GM11168 (cell line): ENCODE results near the gene MSH2.
"Not testable (repeated sequence)": the region's sequence is repeated elsewhere in the genome, so short reads cannot be mapped to it uniquely, and the experiment has no call there.

Source experiments
- in situ Hi-C: fragments of 300-500 bp; cut with MboI; formaldehyde crosslinking; loops from one replicate; pipeline ENCODE4 v1.12.0; 2022; ENCODE audit warnings: low sequenced_read_pairs; ENCODE audit not compliant: unreplicated experiment

The MSH2 gene

GRCh38 chr2:47402805-47403608, at the start of gene MSH2:
TSS of gene MSH2 (plus strand) at chr2:47403156. CDS start at chr2:47403192, 36 bp downstream.
- in situ Hi-C loops, result no loop called here

GRCh38 chr2:47354013-47354847, 48.7 kb upstream of the MSH2 start:
- in situ Hi-C loops, result no loop called here

- in situ Hi-C loops, result no loop called here
These were observed 48.1 kb upstream of the MSH2 start for GRCh38 chr2:47354848-47355204.

GRCh38 chr2:47357483-47357882, 45.5 kb upstream of the MSH2 start:
- in situ Hi-C loops, result no loop called here

GRCh38 chr2:47359375-47359868, 43.5 kb upstream of the MSH2 start:
- in situ Hi-C loops, result no loop called here

- in situ Hi-C loops, result no loop called here
These were observed 42.7 kb upstream of the MSH2 start for GRCh38 chr2:47360283-47360682.

GRCh38 chr2:47360927-47361326, 42.0 kb upstream of the MSH2 start:
- in situ Hi-C loops, result no loop called here

- in situ Hi-C loops, result not testable (repeated sequence)
These were observed 41.3 kb upstream of the MSH2 start for GRCh38 chr2:47361505-47362229.

- in situ Hi-C loops, result no loop called here
These were observed 29.2 kb upstream of the MSH2 start for GRCh38 chr2:47373747-47374146.

- in situ Hi-C loops, result no loop called here
These were observed 27.6 kb upstream of the MSH2 start for GRCh38 chr2:47375307-47375706.

GRCh38 chr2:47379384-47379783, 23.6 kb upstream of the MSH2 start:
- in situ Hi-C loops, result no loop called here

- in situ Hi-C loops, result no loop called here
These were observed 21.5 kb upstream of the MSH2 start for GRCh38 chr2:47381408-47381807.

- in situ Hi-C loops, result loop anchor here (5.0 kb wide), 1 partner anchor 49 kb away; no protein-coding TSS in a partner anchor
These were observed 16.4 kb upstream of the MSH2 start for GRCh38 chr2:47386551-47386950.

- in situ Hi-C loops, result loop anchor here (5.0 kb wide), 1 partner anchor 52 kb away; no protein-coding TSS in a partner anchor
These were observed 14.1 kb upstream of the MSH2 start for GRCh38 chr2:47388888-47389287.

- in situ Hi-C loops, result loop anchor here (5.0 kb wide), 1 partner anchor 52 kb away; no protein-coding TSS in a partner anchor
These were observed 13.3 kb upstream of the MSH2 start for GRCh38 chr2:47389692-47390091.

GRCh38 chr2:47401789-47402554, 984 bp upstream of the MSH2 start:
- in situ Hi-C loops, result no loop called here

- in situ Hi-C loops, result no loop called here
These were observed 476 bp upstream of the MSH2 start for GRCh38 chr2:47402555-47402804.

- in situ Hi-C loops, result no loop called here
These were observed 745 bp downstream of the MSH2 start for GRCh38 chr2:47403609-47404193.

- in situ Hi-C loops, result no loop called here
These were observed 1.4 kb downstream of the MSH2 start for GRCh38 chr2:47404356-47404755.

- in situ Hi-C loops, result no loop called here
These were observed 2.8 kb downstream of the MSH2 start for GRCh38 chr2:47405757-47406156.
